GM13977 (cell line): ENCODE data around the gene TGFBR3L.

Source experiments
- DNase-seq: peaks from one replicate; pipeline ENCODE4 v3.0.0; 2012; ENCODE audit warnings: low spot score
- CTCF ChIP-seq: IDR thresholded peaks from 2 replicates; pipeline ENCODE4 v1.5.1; 2012; ENCODE audit warnings: mild to moderate bottlenecking, control low read depth; ENCODE audit not compliant: insufficient read depth; ENCODE audit errors: extremely low read depth, missing control alignments
- in situ Hi-C: fragments of 300-500 bp; cut with MboI; formaldehyde crosslinking; loops from one replicate; pipeline ENCODE4 v1.12.0; 2022; ENCODE audit warnings: low sequenced_read_pairs, low pct_unique_long_range_greater_than_20kb, mixed read lengths, inconsistent platforms; ENCODE audit not compliant: unreplicated experiment

Gene TGFBR3L

GRCh38 chr19:7931221-7932061 is 16.8 kb downstream of the TGFBR3L start:
- no peak for DNase-seq
- in situ Hi-C loops, result no loop called here
- no peak for TF ChIP-seq CTCF

- DNase-seq, result no peak
- in situ Hi-C loops, result no loop called here
- TF ChIP-seq CTCF, result no peak
These were observed 17.8 kb downstream of the TGFBR3L start for GRCh38 chr19:7932276-7932929.

- no peak for DNase-seq
- in situ Hi-C loops, result no loop called here
- no peak for TF ChIP-seq CTCF
These were observed 18.3 kb downstream of the TGFBR3L start for GRCh38 chr19:7932930-7933300.

GRCh38 chr19:7933411-7933810 is 18.8 kb downstream of the TGFBR3L start:
- in situ Hi-C loops, result no loop called here
- peak; percentile 36 for TF ChIP-seq CTCF
- no peak for DNase-seq

- no peak for TF ChIP-seq CTCF
- DNase-seq, result no peak
- in situ Hi-C loops, result no loop called here
These were observed 19.4 kb downstream of the TGFBR3L start for GRCh38 chr19:7933828-7934725.

- no peak for DNase-seq
- in situ Hi-C loops, result no loop called here
- no peak for TF ChIP-seq CTCF
These were observed 20.1 kb downstream of the TGFBR3L start for GRCh38 chr19:7934766-7935165.
